ENCODE measurements around the gene AAR2.

- TF ChIP-seq CTCF (IDR thresholded peaks at IDR 0.05; ENCODE audit: insufficient read depth, low read length) = no peak
- no peak for TF ChIP-seq POLR2AphosphoS5 (IDR thresholded peaks at IDR 0.05; ENCODE audit: low read depth)
These were observed 48.5 kb downstream of the AAR2 start for GRCh38 chr20:36284751-36285150.
